GM10248 (cell line): ENCODE results near the gene MSANTD1.

Source experiments
- CTCF ChIA-PET: fragments of 300-600 bp; sonication (Branson Sonifier 250); formaldehyde crosslinking; extraction: SDS; loops from one replicate; lab custom pipeline; 2021; ENCODE audit warnings: antibody characterized with exemption; lab: Yijun Ruan, JAX
- POLR2A ChIA-PET: fragments of 350-650 bp; sonication (Branson Sonifier 250); formaldehyde crosslinking; extraction: SDS; loops from one replicate; lab custom pipeline; 2020; ENCODE audit warnings: antibody characterized with exemption; lab: Yijun Ruan, JAX
- DNase-seq: peaks from one replicate; pipeline ENCODE4 v3.0.0; 2012; ENCODE audit errors: extremely low spot score
- CTCF ChIP-seq: IDR thresholded peaks from 2 replicates; pipeline ENCODE4 v1.5.1; 2012; ENCODE audit warnings: mild to moderate bottlenecking, low read depth; ENCODE audit errors: extremely low read depth, missing control alignments, control extremely low read depth

The MSANTD1 gene

GRCh38 chr4:3235030-3235345, 14.0 kb upstream of the MSANTD1 start:
- no peak for TF ChIP-seq CTCF
- POLR2A ChIA-PET, result no interaction called here
- DNase-seq, result no peak
- CTCF ChIA-PET, result no interaction called here

GRCh38 chr4:3235581-3235980, 13.4 kb upstream of the MSANTD1 start:
- CTCF ChIA-PET, result no interaction called here
- DNase-seq, result no peak
- no peak for TF ChIP-seq CTCF
- POLR2A ChIA-PET, result no interaction called here

GRCh38 chr4:3236326-3236878, 12.6 kb upstream of the MSANTD1 start:
- POLR2A ChIA-PET, result no interaction called here
- no peak for DNase-seq
- no peak for TF ChIP-seq CTCF
- CTCF ChIA-PET, result no interaction called here

- ChIA-PET CTCF (no interaction called here), POLR2A (no interaction called here)
- DNase-seq, result no peak
- no peak for TF ChIP-seq CTCF
Measured at GRCh38 chr4:3237266-3237665, 11.7 kb upstream of the MSANTD1 start.

GRCh38 chr4:3237712-3238560, 11.0 kb upstream of the MSANTD1 start:
- no peak for TF ChIP-seq CTCF
- CTCF ChIA-PET, result no interaction called here
- POLR2A ChIA-PET, result no interaction called here
- no peak for DNase-seq

- no peak for DNase-seq
- POLR2A ChIA-PET, result no interaction called here
- CTCF ChIA-PET, result no interaction called here
- no peak for TF ChIP-seq CTCF
Measured at GRCh38 chr4:3238721-3239120, 10.2 kb upstream of the MSANTD1 start.
